OCI-LY1 (cell line): ENCODE results near the gene ZBTB20.

Experiments
- H2AFZ ChIP-seq: fragments of 200-600 bp; sonication (generic), shearing (Covaris generic); 2 replicates; pipeline ENCODE4 v1.6.0; 2014; ENCODE audit warnings: antibody characterized with exemption, mild to moderate bottlenecking, low read length
- H3F3A ChIP-seq: fragments of 200-600 bp; sonication (generic), shearing (Covaris generic); 2 replicates; pipeline ENCODE4 v1.6.0; 2014; ENCODE audit warnings: mild to moderate bottlenecking, antibody characterized with exemption, low read length, moderate library complexity; ENCODE audit not compliant: insufficient read depth
- H3K27ac ChIP-seq: fragments of 200-600 bp; sonication (generic); 2 replicates; pipeline ENCODE4 v1.5.1; 2014; ENCODE audit warnings: low read length, mixed run types, mild to moderate bottlenecking, low read depth; ENCODE audit not compliant: poor library complexity, severe bottlenecking
- H3K27me3 ChIP-seq: fragments of 200-600 bp; sonication (generic); 2 replicates; pipeline ENCODE4 v1.6.0; 2014; ENCODE audit warnings: antibody characterized with exemption, mild to moderate bottlenecking, low read length, moderate library complexity; ENCODE audit not compliant: insufficient read depth
- H3K36me3 ChIP-seq: fragments of 200-600 bp; sonication (generic); 2 replicates; pipeline ENCODE4 v1.6.1; 2014; ENCODE audit warnings: mild to moderate bottlenecking, antibody characterized with exemption, low read length, moderate library complexity, mixed read lengths; ENCODE audit not compliant: insufficient read depth
- H3K4me1 ChIP-seq: fragments of 200-600 bp; sonication (generic); 2 replicates; pipeline ENCODE4 v1.5.1; 2014; ENCODE audit warnings: mild to moderate bottlenecking, low read length, moderate library complexity; ENCODE audit not compliant: insufficient read depth, severe bottlenecking
- H3K4me2 ChIP-seq: fragments of 200-600 bp; sonication (generic), shearing (Covaris generic); 2 replicates; pipeline ENCODE4 v1.6.1; 2014; ENCODE audit warnings: low read length
- H3K4me3 ChIP-seq: fragments of 200-600 bp; sonication (generic); 2 replicates; pipeline ENCODE4 v1.5.1; 2014; ENCODE audit warnings: low read length, low read depth, mild to moderate bottlenecking, mixed read lengths; ENCODE audit not compliant: poor library complexity, severe bottlenecking
- H3K79me2 ChIP-seq: fragments of 200-600 bp; shearing (Covaris generic); 2 replicates; pipeline ENCODE4 v1.6.1; 2016; ENCODE audit warnings: mixed run types, low read length, mixed read lengths; ENCODE audit not compliant: insufficient read depth
- H3K9ac ChIP-seq: fragments of 200-600 bp; sonication (generic), shearing (Covaris generic); 2 replicates; pipeline ENCODE4 v1.6.1; 2014; ENCODE audit warnings: mild to moderate bottlenecking, low read length, mixed read lengths
- H3K9me2 ChIP-seq: fragments of 200-600 bp; sonication (generic), shearing (Covaris generic); 2 replicates; pipeline ENCODE4 v1.6.1; 2014; ENCODE audit warnings: low read depth, mild to moderate bottlenecking, low read length, mixed read lengths
- H3K9me3 ChIP-seq: fragments of 200-600 bp; shearing (Covaris generic); 2 replicates; pipeline ENCODE4 v1.6.1; 2014; ENCODE audit warnings: low read length, mixed read lengths
- H4K20me1 ChIP-seq: fragments of 200-600 bp; sonication (generic), shearing (Covaris generic); 2 replicates; pipeline ENCODE4 v1.6.0; 2016; ENCODE audit warnings: mild to moderate bottlenecking, low read length; ENCODE audit not compliant: insufficient read depth
- CTCF ChIP-seq: fragments of 200-600 bp; sonication (generic), shearing (Covaris generic); IDR thresholded peaks from 2 replicates; pipeline ENCODE4 v1.5.1; 2017; ENCODE audit warnings: mild to moderate bottlenecking, antibody characterized with exemption, low read length, moderate library complexity, mixed read lengths
- EZH2 ChIP-seq: fragments of 200-600 bp; sonication (generic), shearing (Covaris generic); IDR thresholded peaks from 2 replicates; pipeline ENCODE4 v1.8.0; 2017; ENCODE audit warnings: borderline replicate concordance, mixed run types, mild to moderate bottlenecking, antibody characterized with exemption, low read length, moderate library complexity, mixed read lengths

Gene ZBTB20

GRCh38 chr3:115071601-115072000, 75.5 kb downstream of the ZBTB20 start:
- no peaks in the 10 kb centered on the region for H3K27me3 ChIP-seq
- no peaks in the 10 kb centered on the region for H3K9me3 ChIP-seq
- H3K27ac ChIP-seq = no peak overlapping the region
- H3K4me1 ChIP-seq = no peaks in the 10 kb centered on the region
- no peak overlapping the region for H3K4me3 ChIP-seq
- H4K20me1 ChIP-seq = no peaks in the 10 kb centered on the region
- H2AFZ ChIP-seq = no peak overlapping the region
- no peak for TF ChIP-seq CTCF
- TF ChIP-seq EZH2 = no peak
- H3K9ac ChIP-seq = no peak overlapping the region
- H3K9me2 ChIP-seq = no peaks in the 10 kb centered on the region
- H3K79me2 ChIP-seq = no peaks in the 10 kb centered on the region
- H3F3A ChIP-seq = no peaks in the 10 kb centered on the region
- H3K4me2 ChIP-seq = no peak overlapping the region
- no peaks in the 10 kb centered on the region for H3K36me3 ChIP-seq

- Histone ChIP-seq H3F3A (no peaks in the 10 kb centered on the region), H3K9me2 (no peaks in the 10 kb centered on the region), H3K9me3 (no peaks in the 10 kb centered on the region), H2AFZ (no peak overlapping the region), H3K27me3 (no peaks in the 10 kb centered on the region), H3K36me3 (no peaks in the 10 kb centered on the region), H3K27ac (no peak overlapping the region), H4K20me1 (no peaks in the 10 kb centered on the region), H3K4me1 (no peaks in the 10 kb centered on the region), H3K9ac (no peak overlapping the region), H3K4me3 (no peak overlapping the region), H3K4me2 (no peak overlapping the region), H3K79me2 (no peaks in the 10 kb centered on the region)
- TF ChIP-seq CTCF (no peak), EZH2 (no peak)
These were observed 75.9 kb downstream of the ZBTB20 start for GRCh38 chr3:115071166-115071565.

- TF ChIP-seq EZH2 = no peak
- no peak for TF ChIP-seq CTCF
- Histone ChIP-seq H3K27ac (no peak overlapping the region), H3K4me1 (no peaks in the 10 kb centered on the region), H3F3A (no peaks in the 10 kb centered on the region), H2AFZ (no peak overlapping the region), H3K27me3 (no peaks in the 10 kb centered on the region), H3K79me2 (no peaks in the 10 kb centered on the region), H3K9ac (no peak overlapping the region), H3K9me2 (no peaks in the 10 kb centered on the region), H3K4me2 (no peak overlapping the region), H3K4me3 (no peak overlapping the region), H3K9me3 (no peaks in the 10 kb centered on the region), H4K20me1 (no peaks in the 10 kb centered on the region), H3K36me3 (no peaks in the 10 kb centered on the region)
These were observed 78.3 kb downstream of the ZBTB20 start for GRCh38 chr3:115068799-115069198.
